Neural cell (in vitro differentiated cells): ENCODE data around the gene ODF2L.

Experiments
- EP300 ChIP-seq: fragments of 450-650 bp; conservative IDR thresholded peaks from 2 replicates; pipeline ENCODE4 v1.6.1; 2014; ENCODE audit warnings: antibody characterized with exemption, mild to moderate bottlenecking, moderate library complexity; ENCODE audit not compliant: poor library complexity, severe bottlenecking
- EZH2 ChIP-seq: fragments of 200-600, 300-800 bp; shearing (Covaris generic), sonication (generic); IDR thresholded peaks from 2 replicates; pipeline ENCODE4 v1.6.1; 2014; ENCODE audit warnings: antibody characterized with exemption, low read length, borderline replicate concordance, mild to moderate bottlenecking; ENCODE audit not compliant: insufficient read depth, poor library complexity, severe bottlenecking
- RAD21 ChIP-seq: fragments of 450-650 bp; conservative IDR thresholded peaks from 2 replicates; pipeline ENCODE4 v1.6.1; 2014; ENCODE audit warnings: antibody characterized with exemption, mild to moderate bottlenecking, moderate library complexity
- TAF1 ChIP-seq: IDR thresholded peaks from 2 replicates; pipeline ENCODE4 v1.6.1; 2012; ENCODE audit warnings: low read depth
- TF ChIP-seq, protein P1 (sequence below): fragments of 450-650 bp; IDR thresholded peaks from 2 replicates; pipeline ENCODE4 v1.5.1; 2014; ENCODE audit warnings: antibody characterized with exemption, mild to moderate bottlenecking, moderate library complexity; ENCODE audit not compliant: poor library complexity, severe bottlenecking

- TF ChIP-seq, protein P1, sequence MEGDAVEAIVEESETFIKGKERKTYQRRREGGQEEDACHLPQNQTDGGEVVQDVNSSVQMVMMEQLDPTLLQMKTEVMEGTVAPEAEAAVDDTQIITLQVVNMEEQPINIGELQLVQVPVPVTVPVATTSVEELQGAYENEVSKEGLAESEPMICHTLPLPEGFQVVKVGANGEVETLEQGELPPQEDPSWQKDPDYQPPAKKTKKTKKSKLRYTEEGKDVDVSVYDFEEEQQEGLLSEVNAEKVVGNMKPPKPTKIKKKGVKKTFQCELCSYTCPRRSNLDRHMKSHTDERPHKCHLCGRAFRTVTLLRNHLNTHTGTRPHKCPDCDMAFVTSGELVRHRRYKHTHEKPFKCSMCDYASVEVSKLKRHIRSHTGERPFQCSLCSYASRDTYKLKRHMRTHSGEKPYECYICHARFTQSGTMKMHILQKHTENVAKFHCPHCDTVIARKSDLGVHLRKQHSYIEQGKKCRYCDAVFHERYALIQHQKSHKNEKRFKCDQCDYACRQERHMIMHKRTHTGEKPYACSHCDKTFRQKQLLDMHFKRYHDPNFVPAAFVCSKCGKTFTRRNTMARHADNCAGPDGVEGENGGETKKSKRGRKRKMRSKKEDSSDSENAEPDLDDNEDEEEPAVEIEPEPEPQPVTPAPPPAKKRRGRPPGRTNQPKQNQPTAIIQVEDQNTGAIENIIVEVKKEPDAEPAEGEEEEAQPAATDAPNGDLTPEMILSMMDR, result no peak
- no peak for TF ChIP-seq EP300
- TF ChIP-seq RAD21, result no peak
- TF ChIP-seq EZH2, result no peak
- no peak for TF ChIP-seq TAF1
Measured at GRCh38 chr1:86346388-86346787, 49.7 kb downstream of the ODF2L start.
